ENCODE data around the gene METTL6. TPM values are rescaled to one million over a fixed set of nuclear protein-coding genes. Genes with fewer than 3 reads are reported as not detected.

Gene METTL6
- total and polyA plus RNA-seq, 10 of the 15 experiments (the other 5 are each of a cell fraction or from before 2014, with no cell fraction given): 13.8 to 29.6 (median 20.8) TPM

- ChIA-PET CTCF (interaction anchor here (0.6 kb wide), 1 partner anchor 40 kb away, joined by 3 read pairs; no protein-coding TSS in a partner anchor), POLR2A (no interaction called here), RAD21 (ENCODE audit: unreplicated experiment) (no interaction called here), SMC1A (ENCODE audit: uncharacterized antibody, unreplicated experiment) (interaction anchor here (2.0 kb wide), 1 partner anchor 8 kb away, joined by 8 read pairs; no protein-coding TSS in a partner anchor)
- no peaks in the 10 kb centered on the region for H3K27me3 ChIP-seq (replicated peaks in 1 of 2; ENCODE audit: control insufficient read depth in 2 of 2, insufficient read depth in 2 of 2, low read length in 1 of 2)
- in situ Hi-C loops (cut with MboI) (no loop called here), intact Hi-C loops (cut with micrococcal nuclease; ENCODE audit: unreplicated experiment) (no loop called here)
- H3K36me3 ChIP-seq (ENCODE audit: control insufficient read depth in 2 of 2, insufficient read depth in 2 of 2, low read length in 1 of 2): peaks cover 13 to 43% of the 10 kb centered on the region in 2 experiments
- BruUV-seq (replicated peaks): no TSS peak
- no peak for DNase-seq (ENCODE audit: low read depth, low spot score)
- H3K4me1 ChIP-seq (ENCODE audit: control insufficient read depth, insufficient read depth, low read length): no peaks in the 10 kb centered on the region
- H3K27ac ChIP-seq (ENCODE audit: control insufficient read depth, insufficient read depth): no peak overlapping the region
- no peaks in the 10 kb centered on the region for H3K79me2 ChIP-seq (ENCODE audit: control insufficient read depth, insufficient read depth, low read length)
- TF ChIP-seq NFXL1 (IDR thresholded peaks at IDR 0.05; ENCODE audit: borderline replicate concordance): no peak
- no peak for TF ChIP-seq ZNF207 (IDR thresholded peaks at IDR 0.05; ENCODE audit: borderline replicate concordance)
- TF ChIP-seq, protein P1, sequence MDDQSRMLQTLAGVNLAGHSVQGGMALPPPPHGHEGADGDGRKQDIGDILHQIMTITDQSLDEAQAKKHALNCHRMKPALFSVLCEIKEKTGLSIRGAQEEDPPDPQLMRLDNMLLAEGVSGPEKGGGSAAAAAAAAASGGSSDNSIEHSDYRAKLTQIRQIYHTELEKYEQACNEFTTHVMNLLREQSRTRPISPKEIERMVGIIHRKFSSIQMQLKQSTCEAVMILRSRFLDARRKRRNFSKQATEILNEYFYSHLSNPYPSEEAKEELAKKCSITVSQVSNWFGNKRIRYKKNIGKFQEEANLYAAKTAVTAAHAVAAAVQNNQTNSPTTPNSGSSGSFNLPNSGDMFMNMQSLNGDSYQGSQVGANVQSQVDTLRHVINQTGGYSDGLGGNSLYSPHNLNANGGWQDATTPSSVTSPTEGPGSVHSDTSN (IDR thresholded peaks at IDR 0.05; ENCODE audit: insufficient replicate concordance, low read depth, low read length): no peak
- TF ChIP-seq, protein P2, sequence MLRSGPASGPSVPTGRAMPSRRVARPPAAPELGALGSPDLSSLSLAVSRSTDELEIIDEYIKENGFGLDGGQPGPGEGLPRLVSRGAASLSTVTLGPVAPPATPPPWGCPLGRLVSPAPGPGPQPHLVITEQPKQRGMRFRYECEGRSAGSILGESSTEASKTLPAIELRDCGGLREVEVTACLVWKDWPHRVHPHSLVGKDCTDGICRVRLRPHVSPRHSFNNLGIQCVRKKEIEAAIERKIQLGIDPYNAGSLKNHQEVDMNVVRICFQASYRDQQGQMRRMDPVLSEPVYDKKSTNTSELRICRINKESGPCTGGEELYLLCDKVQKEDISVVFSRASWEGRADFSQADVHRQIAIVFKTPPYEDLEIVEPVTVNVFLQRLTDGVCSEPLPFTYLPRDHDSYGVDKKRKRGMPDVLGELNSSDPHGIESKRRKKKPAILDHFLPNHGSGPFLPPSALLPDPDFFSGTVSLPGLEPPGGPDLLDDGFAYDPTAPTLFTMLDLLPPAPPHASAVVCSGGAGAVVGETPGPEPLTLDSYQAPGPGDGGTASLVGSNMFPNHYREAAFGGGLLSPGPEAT (IDR thresholded peaks at IDR 0.05; ENCODE audit: low read depth): no peak
- no peak for TF ChIP-seq FOXM1 (IDR thresholded peaks at IDR 0.05; ENCODE audit: low read depth, low read length)
- no peak for TF ChIP-seq MEF2A (IDR thresholded peaks at IDR 0.05; ENCODE audit: insufficient read depth, low read depth, low read length)
- no peak for TF ChIP-seq NR2C2 (IDR thresholded peaks at IDR 0.05; ENCODE audit: borderline replicate concordance, control insufficient read depth, insufficient read length, low read depth)
- no peak for TF ChIP-seq JUND (IDR thresholded peaks at IDR 0.05; ENCODE audit: low read depth, low read length)
- TF ChIP-seq ZNF687 (IDR thresholded peaks at IDR 0.05): no peak
- TF ChIP-seq RELA (IDR thresholded peaks at IDR 0.05; ENCODE audit: borderline replicate concordance, partially characterized antibody): no peak
- no peak for TF ChIP-seq CTCF (IDR thresholded peaks at IDR 0.05 in 2 of 3, conservative IDR thresholded peaks at IDR 0.05 in 1 of 3; ENCODE audit: control insufficient read depth in 2 of 3, extremely low read depth in 1 of 3, insufficient read depth in 1 of 3, low read depth in 3 of 3, low read length in 3 of 3)
- no peak for TF ChIP-seq HCFC1 (IDR thresholded peaks at IDR 0.05; ENCODE audit: low read length)
- TF ChIP-seq NFYA (IDR thresholded peaks at IDR 0.05; ENCODE audit: borderline replicate concordance, low read depth, low read length): no peak
- H3K4me3 ChIP-seq: no peak overlapping the region
- WGBS (ENCODE audit: insufficient coverage, insufficient replicate concordance, low lambda C conversion rate, missing lambda C conversion rate): 98% methylated on average over 4 of the region's 4 CpGs
- H3K9ac ChIP-seq (ENCODE audit: control insufficient read depth, insufficient read depth, low read length): no peak overlapping the region
- no peak for ATAC-seq
- FAIRE-seq: no peak
- no peak overlapping the region for H3K4me2 ChIP-seq (ENCODE audit: control insufficient read depth, insufficient read depth)
- no peaks in the 10 kb centered on the region; the same call in 1 of the 2 replicates for H4K20me1 ChIP-seq (ENCODE audit: control insufficient read depth, insufficient read depth)
- no peaks in the 10 kb centered on the region for H3K9me3 ChIP-seq (replicated peaks; ENCODE audit: control insufficient read depth, insufficient read depth, low read length)
- H2AFZ ChIP-seq (ENCODE audit: control insufficient read depth, low read depth, low read length): no peak overlapping the region
Observed at GRCh38 chr3:15438983-15439382, 11.6 kb upstream of the METTL6 start.
